Thyroid gland (tissue), 4 donors: Measurements from ENCODE around the gene PASK. TPM values are rescaled to one million over a fixed set of nuclear protein-coding genes. Genes with fewer than 3 reads are reported as not detected.
A peak's percentile ranks its signal among the peaks of the same experiment; 100 is the strongest.

Experiments used
- DNase-seq, 2 donors: peaks; one replicate each; pipeline ENCODE4 v3.0.0-alpha.2; 2019
- H3K27ac ChIP-seq, 3 donors: fragments of 200-600 bp; sonication (generic); 1 replicate in 2 of 3; 2 replicates in 1 of 3; pipeline ENCODE4 v1.5.1; 2016 to 2019; ENCODE audit warnings: mild to moderate bottlenecking in 1 of 3, moderate library complexity in 1 of 3
- H3K27me3 ChIP-seq: fragments of 200-600 bp; sonication (generic); one replicate; pipeline ENCODE4 v1.5.1; 2019
- H3K36me3 ChIP-seq, 2 donors: fragments of 200-600 bp; sonication (generic); one replicate each; pipeline ENCODE4 v1.5.1; 2016 to 2019
- H3K4me1 ChIP-seq, 2 donors: fragments of 200-600 bp; sonication (generic); one replicate each; pipeline ENCODE4 v1.5.1; 2017 to 2019
- H3K4me3 ChIP-seq, 3 donors: fragments of 200-600 bp; sonication (generic); replicated peaks in 1 of 3; 1 replicate in 2 of 3; 2 replicates in 1 of 3; pipeline ENCODE4 v1.5.1; 2016; ENCODE audit warnings: mild to moderate bottlenecking in 1 of 3
- H3K9me3 ChIP-seq: fragments of 200-600 bp; sonication (generic); one replicate; pipeline ENCODE4 v1.5.1; 2017
- CTCF ChIP-seq, 6 experiments: fragments of 200-600 bp in 3 of 6; fragments of 450-650 bp in 3 of 6; sonication (generic) in 3 of 6; IDR thresholded peaks; one replicate each; pipeline ENCODE4 v1.5.1; 2016 to 2019; ENCODE audit warnings: antibody characterized with exemption in 6 of 6, mild to moderate bottlenecking in 2 of 6, inconsistent platforms in 1 of 6, moderate library complexity in 1 of 6
- POLR2A ChIP-seq, 2 donors: fragments of 450-650 bp; IDR thresholded peaks; one replicate each; pipeline ENCODE4 v1.6.1; 2017; ENCODE audit warnings: antibody characterized with exemption in 2 of 2, mild to moderate bottlenecking in 2 of 2, moderate library complexity in 1 of 2
- WGBS, 2 donors: methylation state at CpG; one replicate each; pipeline ENCODE4 v1.1.5; 2017; 5-methylcytosine and 5-hydroxymethylcytosine counted together
- intact Hi-C: fragments of 100-400 bp; cut with DNase I; formaldehyde crosslinking; loops from one replicate; pipeline ENCODE4 v1.15.1; 2023
- total RNA-seq, 4 donors: library from RNA; depleted of rRNA; stranded (reverse); fragments of >200 nt; gene quantifications; one replicate each; pipeline ENCODE4 v1.2.3, GENCODE V29; 2016

Gene PASK
- total RNA-seq, 4 donors from 2014 or later, result 7.0 to 29.4 (median 20.8) TPM

- WGBS, 2 donors, result 2% methylated on average over 11 of the region's 23 CpGs; no CpG with 5 or more reads in 1 of the 2 donors
- H3K27ac ChIP-seq, result peak overlapping the region in 1 of 3 donors; percentile 59
- no peaks in the 10 kb centered on the region for H3K36me3 ChIP-seq
- no peak for DNase-seq
- intact Hi-C loops, result no loop called here
- H3K4me1 ChIP-seq, result peaks cover 8 to 13% of the 10 kb centered on the region in 2 donors
- H3K9me3 ChIP-seq, result no peaks in the 10 kb centered on the region
- peak overlapping the region; percentile 6 to 94 (median 77) for H3K4me3 ChIP-seq
- TF ChIP-seq POLR2A (IDR thresholded peaks at IDR 0.05), result no peak
- TF ChIP-seq CTCF (IDR thresholded peaks at IDR 0.05), result no peak
- H3K27me3 ChIP-seq, result no peaks in the 10 kb centered on the region
These were observed 328 bp upstream of the PASK start for GRCh38 chr2:241149675-241149924.

GRCh38 chr2:241148239-241148638, 1.0 kb downstream of the PASK start:
- H3K4me3 ChIP-seq, result peak overlapping the region in 1 of 3 donors; percentile 94
- no peaks in the 10 kb centered on the region for H3K36me3 ChIP-seq
- no peaks in the 10 kb centered on the region for H3K27me3 ChIP-seq
- 79 to 91% methylated on average over 3 to 4 of the region's 4 CpGs for WGBS, 2 donors
- peaks cover 8 to 13% of the 10 kb centered on the region in 2 donors for H3K4me1 ChIP-seq
- H3K9me3 ChIP-seq, result no peaks in the 10 kb centered on the region
- no peak for DNase-seq
- intact Hi-C loops, result no loop called here
- no peak overlapping the region for H3K27ac ChIP-seq
- no peak for TF ChIP-seq POLR2A (IDR thresholded peaks at IDR 0.05)

- Histone ChIP-seq H3K27ac (no peak overlapping the region), H3K9me3 (no peaks in the 10 kb centered on the region), H3K27me3 (no peaks in the 10 kb centered on the region), H3K36me3 (no peaks in the 10 kb centered on the region), H3K4me1 (peaks cover 8 to 13% of the 10 kb centered on the region in 2 donors), H3K4me3 (no peak overlapping the region)
- DNase-seq, result no peak
- intact Hi-C loops, result no loop called here
- TF ChIP-seq POLR2A (IDR thresholded peaks at IDR 0.05) (no peak), CTCF (IDR thresholded peaks at IDR 0.05) (no peak)
- WGBS, 2 donors, result 97 to 98% methylated on average over 3 of the region's 3 CpGs
These were observed 1.9 kb downstream of the PASK start for GRCh38 chr2:241147336-241147735.

GRCh38 chr2:241146286-241146685, 3.0 kb downstream of the PASK start:
- Histone ChIP-seq H3K36me3 (no peaks in the 10 kb centered on the region), H3K4me3 (no peak overlapping the region), H3K9me3 (no peaks in the 10 kb centered on the region), H3K4me1 (peaks cover 8 to 11% of the 10 kb centered on the region in 2 donors), H3K27ac (no peak overlapping the region), H3K27me3 (no peaks in the 10 kb centered on the region)
- DNase-seq, result no peak
- 89 to 91% methylated on average over 4 of the region's 4 CpGs for WGBS, 2 donors
- intact Hi-C loops, result no loop called here
- TF ChIP-seq CTCF (IDR thresholded peaks at IDR 0.05) (no peak), POLR2A (IDR thresholded peaks at IDR 0.05) (no peak)

GRCh38 chr2:241142593-241142992, 6.7 kb downstream of the PASK start:
- intact Hi-C loops, result no loop called here
- no peak for DNase-seq
- 88 to 89% methylated on average over 9 of the region's 9 CpGs for WGBS, 2 donors
- Histone ChIP-seq H3K36me3 (no peaks in the 10 kb centered on the region), H3K27me3 (no peaks in the 10 kb centered on the region), H3K9me3 (no peaks in the 10 kb centered on the region), H3K4me1 (no peaks in the 10 kb centered on the region), H3K4me3 (no peak overlapping the region), H3K27ac (no peak overlapping the region)
- TF ChIP-seq CTCF (IDR thresholded peaks at IDR 0.05) (no peak), POLR2A (IDR thresholded peaks at IDR 0.05) (no peak)

GRCh38 chr2:241142063-241142462, 7.2 kb downstream of the PASK start:
- Histone ChIP-seq H3K4me1 (no peaks in the 10 kb centered on the region), H3K36me3 (no peaks in the 10 kb centered on the region)
- TF ChIP-seq POLR2A (IDR thresholded peaks at IDR 0.05) (no peak), CTCF (IDR thresholded peaks at IDR 0.05) (no peak)

More at GRCh38 chr2:241142063-241142462, 7.2 kb downstream of the PASK start:
- H3K27me3 ChIP-seq, result no peaks in the 10 kb centered on the region
- DNase-seq, result no peak
- 86 to 95% methylated on average over 5 to 6 of the region's 6 CpGs for WGBS, 2 donors
- intact Hi-C loops, result no loop called here
- no peak overlapping the region for H3K27ac ChIP-seq
- H3K9me3 ChIP-seq, result no peaks in the 10 kb centered on the region
- no peak overlapping the region for H3K4me3 ChIP-seq
